GM12878 (cell line): ENCODE data around the gene LAMC3. TPM values are rescaled to one million over a fixed set of nuclear protein-coding genes. Genes with fewer than 3 reads are reported as not detected.

Experiments used
- ATAC-seq: fragments of 200-7000 bp; cut with Tn5 transposase; 3 replicates; pipeline ENCODE4 v1.9.1; 2020; ENCODE audit warnings: mild to moderate bottlenecking, moderate library complexity
- BruUV-seq: library from RNA; stranded (reverse); fragments of 400-500 nt; replicated peaks from 2 replicates; lab custom pipeline; 2021; lab: Mats Ljungman, UMichigan
- CTCF ChIA-PET: fragments of 300-600 bp; sonication (Branson Sonifier 250); formaldehyde crosslinking; extraction: SDS; loops from one replicate; lab custom pipeline; 2021; ENCODE audit warnings: inconsistent platforms; lab: Yijun Ruan, JAX
- POLR2A ChIA-PET: fragments of 350-600 bp; formaldehyde crosslinking; extraction: SDS; loops from one replicate; lab custom pipeline; 2021; ENCODE audit warnings: inconsistent platforms; lab: Charles Lee
- RAD21 ChIA-PET: fragments of 300-600 bp; sonication (Branson Sonifier 250); formaldehyde crosslinking; loops from one replicate; lab custom pipeline; 2023; ENCODE audit warnings: antibody characterized with exemption; ENCODE audit not compliant: unreplicated experiment; lab: Charles Lee
- SMC1A ChIA-PET: fragments of 300-600 bp; sonication (Branson Sonifier 250); formaldehyde crosslinking; loops from one replicate; lab custom pipeline; 2023; ENCODE audit not compliant: unreplicated experiment, uncharacterized antibody; lab: Charles Lee
- DNase-seq: peaks from one replicate; pipeline ENCODE4 v3.0.0-alpha.2; 2011; ENCODE audit warnings: low read depth, low spot score
- FAIRE-seq: peaks from 3 replicates; lab custom pipeline; 2011; peaks lifted over from hg19 to GRCh38; lab: Jason Lieb, UNC
- H2AFZ ChIP-seq: 2 replicates; pipeline ENCODE4 v1.6.0; 2011; ENCODE audit warnings: low read depth, low read length, control low read depth; ENCODE audit not compliant: control insufficient read depth
- H3K27ac ChIP-seq: 2 replicates; pipeline ENCODE4 v1.5.1; 2011; ENCODE audit warnings: control low read depth; ENCODE audit not compliant: control insufficient read depth, insufficient read depth
- H3K27me3 ChIP-seq, 2 experiments: replicated peaks in 1 of 2; 2 replicates each; pipeline versions ENCODE4 v1.6.0 to v1.6.1; 2011; ENCODE audit warnings: low read length in 1 of 2; ENCODE audit not compliant: control insufficient read depth in 2 of 2, insufficient read depth in 2 of 2
- H3K36me3 ChIP-seq, 2 experiments: 2 replicates each; pipeline ENCODE4 v1.5.1; 2011; ENCODE audit warnings: low read length in 1 of 2; ENCODE audit not compliant: control insufficient read depth in 2 of 2, insufficient read depth in 2 of 2
- H3K4me1 ChIP-seq: 2 replicates; pipeline ENCODE4 v1.6.1; 2011; ENCODE audit warnings: mild to moderate bottlenecking, low read length, moderate library complexity, mixed read lengths; ENCODE audit not compliant: control insufficient read depth, insufficient read depth
- H3K4me2 ChIP-seq: 2 replicates; pipeline ENCODE4 v1.6.0; 2011; ENCODE audit warnings: control low read depth; ENCODE audit not compliant: control insufficient read depth, insufficient read depth
- H3K4me3 ChIP-seq: fragments of 200-600 bp; sonication (generic); 2 replicates; pipeline ENCODE4 v1.5.1; 2016
- H3K79me2 ChIP-seq: 2 replicates; pipeline ENCODE4 v1.6.0; 2011; ENCODE audit warnings: low read length; ENCODE audit not compliant: control insufficient read depth, insufficient read depth
- H3K9ac ChIP-seq: 2 replicates; pipeline ENCODE4 v1.8.0; 2011; ENCODE audit warnings: low read length, control low read depth, mixed read lengths; ENCODE audit not compliant: control insufficient read depth, insufficient read depth
- H3K9me3 ChIP-seq: replicated peaks from 3 replicates; pipeline ENCODE4 v1.5.1; 2011; ENCODE audit warnings: mild to moderate bottlenecking, low read length; ENCODE audit not compliant: control insufficient read depth, insufficient read depth
- H4K20me1 ChIP-seq: 2 replicates; pipeline ENCODE4 v1.6.0; 2011; ENCODE audit not compliant: control insufficient read depth, insufficient read depth
- BMI1 ChIP-seq: fragments of 450-650 bp; IDR thresholded peaks from 2 replicates; pipeline ENCODE4 v1.6.1; 2016; ENCODE audit warnings: mild to moderate bottlenecking, moderate library complexity, borderline replicate concordance
- CBFB ChIP-seq: IDR thresholded peaks from 2 replicates; pipeline ENCODE4 v1.6.1; 2016; ENCODE audit warnings: antibody characterized with exemption, low read depth
- E2F8 ChIP-seq: fragments of 450-650 bp; IDR thresholded peaks from 2 replicates; pipeline ENCODE4 v1.6.1; 2018; ENCODE audit warnings: mild to moderate bottlenecking, low read depth, moderate library complexity; ENCODE audit not compliant: partially characterized antibody
- IRF4 ChIP-seq: IDR thresholded peaks from 2 replicates; pipeline ENCODE4 v1.6.1; 2011; ENCODE audit warnings: low read depth, low read length
- TAF1 ChIP-seq: IDR thresholded peaks from 2 replicates; pipeline ENCODE4 v1.6.1; 2011; ENCODE audit warnings: mild to moderate bottlenecking, low read depth, low read length, borderline replicate concordance
- TCF3 ChIP-seq: IDR thresholded peaks from 2 replicates; pipeline ENCODE4 v1.6.1; 2012; ENCODE audit warnings: low read depth, mild to moderate bottlenecking, low read length, borderline replicate concordance; ENCODE audit not compliant: insufficient read depth
- ZSCAN29 ChIP-seq: fragments of 450-650 bp; IDR thresholded peaks from 2 replicates; pipeline ENCODE4 v1.6.1; 2017; ENCODE audit warnings: mild to moderate bottlenecking, moderate library complexity
- WGBS: methylation state at CpG from one replicate; pipeline ENCODE4 v1.1.6; 2016; ENCODE audit warnings: low lambda C conversion rate; ENCODE audit not compliant: insufficient replicate concordance, insufficient coverage; ENCODE audit errors: missing lambda C conversion rate; 5-methylcytosine and 5-hydroxymethylcytosine counted together
- in situ Hi-C: fragments of 300-500 bp; cut with MboI; formaldehyde crosslinking; loops from 9 replicates; pipeline ENCODE4 v1.14.3; 2018; ENCODE audit warnings: mixed read lengths
- intact Hi-C: fragments of 100-400 bp; cut with micrococcal nuclease; formaldehyde crosslinking; loops from one replicate; pipeline ENCODE4 v1.14.2; 2022; ENCODE audit not compliant: unreplicated experiment
- polyA plus RNA-seq, 11 experiments: library from polyadenylated mRNA; depleted of rRNA in 4 of 11; unstranded in 6 of 11; stranded (reverse) in 5 of 11; fragments of >200 nt; fragmentation: Nextera tagmentation in 4 of 11; fragmentation: Illumina TruSeq in 1 of 11; extraction: Ambion mirVana in 4 of 11; extraction: Trizol in 1 of 11; gene quantifications; 1 replicate in 1 of 11; 2 replicates in 10 of 11; pipeline versions ENCODE4 v1.2.1 to v1.2.3, GENCODE V29; 2011 to 2016; ENCODE audit warnings: inconsistent platforms in 2 of 11, missing spikeins in 2 of 11, low read depth in 1 of 11
- total RNA-seq, 4 experiments: library from RNA; depleted of rRNA in 3 of 4; stranded (reverse); fragments of >200 nt in 3 of 4; fragmentation: Illumina TruSeq in 1 of 4; extraction: Trizol in 1 of 4; gene quantifications; 2 replicates each; pipeline versions ENCODE4 v1.2.1 to v1.2.3, GENCODE V29; 2013 to 2021

LAMC3 gene
- total and polyA plus RNA-seq, 10 of the 15 experiments (the other 5 are each of a cell fraction or from before 2014, with no cell fraction given) = under 0.01 to 0.08 TPM; not detected in 8

GRCh38 chr9:130981002-130981755, 27.8 kb upstream of the LAMC3 start (continued):
- TF ChIP-seq E2F8 = no peak
- no peak for TF ChIP-seq TAF1
- no peak for TF ChIP-seq TCF3

- WGBS = 29% methylated on average over 14 of the region's 14 CpGs
- Histone ChIP-seq H4K20me1 (no peaks in the 10 kb centered on the region), H3K4me1 (no peaks in the 10 kb centered on the region), H3K9ac (no peak overlapping the region), H3K36me3 (no peaks in the 10 kb centered on the region), H3K27me3 (no peaks in the 10 kb centered on the region; a peak in 2 of 4 replicates), H3K4me3 (no peak overlapping the region), H3K27ac (no peak overlapping the region), H3K9me3 (no peaks in the 10 kb centered on the region), H2AFZ (no peak overlapping the region), H3K4me2 (no peak overlapping the region), H3K79me2 (no peaks in the 10 kb centered on the region)
- no peak for TF ChIP-seq CBFB
- no peak for TF ChIP-seq BMI1
- TF ChIP-seq IRF4 = no peak
- no peak for TF ChIP-seq ZSCAN29
- DNase-seq (no peak), FAIRE-seq (no peak), ATAC-seq (no peak)
- ChIA-PET SMC1A (no interaction called here), RAD21 (no interaction called here), POLR2A (no interaction called here), CTCF (no interaction called here)
- intact Hi-C loops = no loop called here
- no TSS peak for BruUV-seq
- in situ Hi-C loops = no loop called here
Measured at GRCh38 chr9:130981756-130982137, 27.2 kb upstream of the LAMC3 start.
